ENCODE data around the gene GLP2R. TPM values are rescaled to one million over a fixed set of nuclear protein-coding genes. Genes with fewer than 3 reads are reported as not detected.

Gene GLP2R
- total and polyA plus RNA-seq, 10 of the 15 experiments (the other 5 are each of a cell fraction or from before 2014, with no cell fraction given), result not detected

DNA sequence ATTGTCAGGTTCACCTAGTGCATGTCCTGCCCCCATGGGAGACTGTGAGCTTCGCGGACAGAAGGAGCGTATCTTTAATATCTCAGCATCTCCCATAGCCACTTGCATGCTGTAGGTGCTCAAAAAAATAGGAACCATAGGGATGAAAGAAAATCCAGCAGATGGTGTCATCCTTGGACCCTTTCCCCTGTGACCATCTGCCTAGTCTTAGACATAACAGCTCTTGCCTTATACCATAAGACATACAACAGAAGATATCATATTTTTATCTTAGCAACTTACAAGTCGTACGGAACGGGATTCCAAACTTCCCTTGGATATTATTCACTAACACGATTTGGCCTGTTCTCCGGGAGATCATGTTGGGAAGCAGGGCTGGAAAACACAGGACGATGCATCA lies 48.8 kb upstream of the GLP2R start:
- no peak for ATAC-seq

More for the DNA sequence above, 48.8 kb upstream of the GLP2R start:
- H2AFZ ChIP-seq (ENCODE audit: control insufficient read depth, low read depth, low read length), result no peak overlapping the region
- no peaks in the 10 kb centered on the region for H3K79me2 ChIP-seq (ENCODE audit: control insufficient read depth, insufficient read depth, low read length)
- no peak overlapping the region for H3K4me3 ChIP-seq
- no peak overlapping the region for H3K9ac ChIP-seq (ENCODE audit: control insufficient read depth, insufficient read depth, low read length)
- no peaks in the 10 kb centered on the region for H3K4me1 ChIP-seq (ENCODE audit: control insufficient read depth, insufficient read depth, low read length)
- H3K27ac ChIP-seq (ENCODE audit: control insufficient read depth, insufficient read depth), result no peak overlapping the region
- DNase-seq (ENCODE audit: low read depth, low spot score) (no peak), FAIRE-seq (no peak)
- TF ChIP-seq, protein P1, sequence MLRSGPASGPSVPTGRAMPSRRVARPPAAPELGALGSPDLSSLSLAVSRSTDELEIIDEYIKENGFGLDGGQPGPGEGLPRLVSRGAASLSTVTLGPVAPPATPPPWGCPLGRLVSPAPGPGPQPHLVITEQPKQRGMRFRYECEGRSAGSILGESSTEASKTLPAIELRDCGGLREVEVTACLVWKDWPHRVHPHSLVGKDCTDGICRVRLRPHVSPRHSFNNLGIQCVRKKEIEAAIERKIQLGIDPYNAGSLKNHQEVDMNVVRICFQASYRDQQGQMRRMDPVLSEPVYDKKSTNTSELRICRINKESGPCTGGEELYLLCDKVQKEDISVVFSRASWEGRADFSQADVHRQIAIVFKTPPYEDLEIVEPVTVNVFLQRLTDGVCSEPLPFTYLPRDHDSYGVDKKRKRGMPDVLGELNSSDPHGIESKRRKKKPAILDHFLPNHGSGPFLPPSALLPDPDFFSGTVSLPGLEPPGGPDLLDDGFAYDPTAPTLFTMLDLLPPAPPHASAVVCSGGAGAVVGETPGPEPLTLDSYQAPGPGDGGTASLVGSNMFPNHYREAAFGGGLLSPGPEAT (IDR thresholded peaks at IDR 0.05; ENCODE audit: low read depth), result no peak
- TF ChIP-seq, protein P2, sequence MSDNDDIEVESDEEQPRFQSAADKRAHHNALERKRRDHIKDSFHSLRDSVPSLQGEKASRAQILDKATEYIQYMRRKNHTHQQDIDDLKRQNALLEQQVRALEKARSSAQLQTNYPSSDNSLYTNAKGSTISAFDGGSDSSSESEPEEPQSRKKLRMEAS (IDR thresholded peaks at IDR 0.05; ENCODE audit: low read depth, low read length), result no peak
- TF ChIP-seq NRF1 (conservative IDR thresholded peaks at IDR 0.05; ENCODE audit: low read depth, low read length) (no peak), POLR2AphosphoS5 (IDR thresholded peaks at IDR 0.05; ENCODE audit: low read length) (no peak), IKZF2 (IDR thresholded peaks at IDR 0.05) (no peak), TAF1 (IDR thresholded peaks at IDR 0.05; ENCODE audit: borderline replicate concordance, low read depth, low read length) (no peak), FOXK2 (IDR thresholded peaks at IDR 0.05) (no peak), EP300 (IDR thresholded peaks at IDR 0.05; ENCODE audit: borderline replicate concordance in 1 of 2, control insufficient read depth in 1 of 2, low read depth in 2 of 2, low read length in 2 of 2) (no peak), PML (IDR thresholded peaks at IDR 0.05; ENCODE audit: low read length) (no peak), SIN3A (IDR thresholded peaks at IDR 0.05; ENCODE audit: low read depth, low read length) (no peak), ZBED1 (IDR thresholded peaks at IDR 0.05; ENCODE audit: borderline replicate concordance) (no peak), CBX5 (IDR thresholded peaks at IDR 0.05; ENCODE audit: low read depth) (no peak), RFX5 (IDR thresholded peaks at IDR 0.05; ENCODE audit: low read depth, low read length) (no peak), STAT3 (IDR thresholded peaks at IDR 0.05; ENCODE audit: low read depth, low read length) (no peak), CHD1 (IDR thresholded peaks at IDR 0.05; ENCODE audit: low read depth, low read length) (no peak), POLR2A (IDR thresholded peaks at IDR 0.05; ENCODE audit: low read depth, low read length) (no peak), SMAD5 (IDR thresholded peaks at IDR 0.05; ENCODE audit: low read depth) (no peak), GATAD2B (conservative IDR thresholded peaks at IDR 0.05; ENCODE audit: low read depth) (no peak)
- TF ChIP-seq, protein P3, sequence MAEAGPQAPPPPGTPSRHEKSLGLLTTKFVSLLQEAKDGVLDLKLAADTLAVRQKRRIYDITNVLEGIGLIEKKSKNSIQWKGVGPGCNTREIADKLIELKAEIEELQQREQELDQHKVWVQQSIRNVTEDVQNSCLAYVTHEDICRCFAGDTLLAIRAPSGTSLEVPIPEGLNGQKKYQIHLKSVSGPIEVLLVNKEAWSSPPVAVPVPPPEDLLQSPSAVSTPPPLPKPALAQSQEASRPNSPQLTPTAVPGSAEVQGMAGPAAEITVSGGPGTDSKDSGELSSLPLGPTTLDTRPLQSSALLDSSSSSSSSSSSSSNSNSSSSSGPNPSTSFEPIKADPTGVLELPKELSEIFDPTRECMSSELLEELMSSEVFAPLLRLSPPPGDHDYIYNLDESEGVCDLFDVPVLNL (IDR thresholded peaks at IDR 0.05; ENCODE audit: low read depth, low read length), result no peak
- TF ChIP-seq, protein P4, sequence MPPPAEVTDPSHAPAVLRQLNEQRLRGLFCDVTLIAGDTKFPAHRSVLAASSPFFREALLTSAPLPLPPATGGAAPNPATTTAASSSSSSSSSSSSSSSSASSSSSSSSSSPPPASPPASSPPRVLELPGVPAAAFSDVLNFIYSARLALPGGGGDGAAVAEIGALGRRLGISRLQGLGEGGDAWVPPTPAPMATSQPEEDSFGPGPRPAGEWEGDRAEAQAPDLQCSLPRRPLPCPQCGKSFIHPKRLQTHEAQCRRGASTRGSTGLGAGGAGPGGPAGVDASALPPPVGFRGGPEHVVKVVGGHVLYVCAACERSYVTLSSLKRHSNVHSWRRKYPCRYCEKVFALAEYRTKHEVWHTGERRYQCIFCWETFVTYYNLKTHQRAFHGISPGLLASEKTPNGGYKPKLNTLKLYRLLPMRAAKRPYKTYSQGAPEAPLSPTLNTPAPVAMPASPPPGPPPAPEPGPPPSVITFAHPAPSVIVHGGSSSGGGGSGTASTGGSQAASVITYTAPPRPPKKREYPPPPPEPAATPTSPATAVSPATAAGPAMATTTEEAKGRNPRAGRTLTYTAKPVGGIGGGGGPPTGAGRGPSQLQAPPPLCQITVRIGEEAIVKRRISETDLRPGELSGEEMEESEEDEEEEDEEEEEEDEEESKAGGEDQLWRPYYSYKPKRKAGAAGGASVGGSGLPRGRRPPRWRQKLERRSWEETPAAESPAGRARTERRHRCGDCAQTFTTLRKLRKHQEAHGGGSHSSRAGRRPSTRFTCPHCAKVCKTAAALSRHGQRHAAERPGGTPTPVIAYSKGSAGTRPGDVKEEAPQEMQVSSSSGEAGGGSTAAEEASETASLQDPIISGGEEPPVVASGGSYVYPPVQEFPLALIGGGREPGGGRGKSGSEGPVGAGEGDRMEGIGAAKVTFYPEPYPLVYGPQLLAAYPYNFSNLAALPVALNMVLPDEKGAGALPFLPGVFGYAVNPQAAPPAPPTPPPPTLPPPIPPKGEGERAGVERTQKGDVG (CRISPR knock-in tag; IDR thresholded peaks at IDR 0.05), result no peak
- RAD21 ChIA-PET (ENCODE audit: unreplicated experiment), result no interaction called here
- no peak overlapping the region for H3K4me2 ChIP-seq (ENCODE audit: control insufficient read depth, insufficient read depth)
- in situ Hi-C loops (cut with MboI) (no loop called here), intact Hi-C loops (cut with micrococcal nuclease; ENCODE audit: unreplicated experiment) (no loop called here)
- 29% methylated on average over 9 of the region's 9 CpGs for WGBS (ENCODE audit: insufficient coverage, insufficient replicate concordance, low lambda C conversion rate, missing lambda C conversion rate)
- BruUV-seq (replicated peaks), result no TSS peak
- H3K36me3 ChIP-seq (ENCODE audit: control insufficient read depth in 2 of 2, insufficient read depth in 2 of 2, low read length in 1 of 2), result no peaks in the 10 kb centered on the region
- H3K27me3 ChIP-seq (replicated peaks in 1 of 2; ENCODE audit: control insufficient read depth in 2 of 2, insufficient read depth in 2 of 2, low read length in 1 of 2), result no peaks in the 10 kb centered on the region
- SMC1A ChIA-PET (ENCODE audit: uncharacterized antibody, unreplicated experiment), result no interaction called here
- H4K20me1 ChIP-seq (ENCODE audit: control insufficient read depth, insufficient read depth), result no peaks in the 10 kb centered on the region
- CTCF ChIA-PET, result no interaction called here
- H3K9me3 ChIP-seq (replicated peaks; ENCODE audit: control insufficient read depth, insufficient read depth, low read length), result no peaks in the 10 kb centered on the region
- POLR2A ChIA-PET, result no interaction called here
